HEK293T (cell line): ENCODE data around the gene POTEF.
"Not testable (repeated sequence)": the region's sequence is repeated elsewhere in the genome, so short reads cannot be mapped to it uniquely, and the experiment has no call there.

ENCODE experiments used
- ARNT ChIP-seq: fragments of 450-650 bp; IDR thresholded peaks from 2 replicates; pipeline ENCODE4 v1.6.1; 2017; ENCODE audit warnings: mild to moderate bottlenecking
- BHLHE40 ChIP-seq: fragments of 450-650 bp; IDR thresholded peaks from 2 replicates; pipeline ENCODE4 v1.6.1; 2016; ENCODE audit warnings: mild to moderate bottlenecking, moderate library complexity, borderline replicate concordance
- HDGF ChIP-seq: fragments of 450-650 bp; IDR thresholded peaks from 2 replicates; pipeline ENCODE4 v1.6.1; 2017; ENCODE audit warnings: antibody characterized with exemption, borderline replicate concordance
- NFRKB ChIP-seq: fragments of 450-650 bp; IDR thresholded peaks from 2 replicates; pipeline ENCODE4 v1.6.1; 2016; ENCODE audit warnings: mild to moderate bottlenecking, moderate library complexity
- ZNF384 ChIP-seq: fragments of 450-650 bp; IDR thresholded peaks from 2 replicates; pipeline ENCODE4 v1.6.1; 2016

- not testable (repeated sequence) for TF ChIP-seq ARNT, BHLHE40, NFRKB, ZNF384, HDGF
Observed at GRCh38 chr2:130052376-130052775, 76.6 kb downstream of the POTEF start.
